GM10266 (cell line): ENCODE results near the gene MCAT.
A peak's percentile ranks its signal among the peaks of the same experiment; 100 is the strongest.

ENCODE experiments used
- DNase-seq: peaks from one replicate; pipeline ENCODE4 v3.0.0; 2012; ENCODE audit errors: extremely low spot score
- TF ChIP-seq, protein P1 (sequence below): IDR thresholded peaks from 2 replicates; pipeline ENCODE4 v1.5.1; 2012; ENCODE audit warnings: mild to moderate bottlenecking, low read depth; ENCODE audit not compliant: control insufficient read depth, insufficient read depth; ENCODE audit errors: missing control alignments

Gene MCAT

GRCh38 chr22:43144949-43145348, 1.8 kb upstream of the MCAT start:
- TF ChIP-seq, protein P1, sequence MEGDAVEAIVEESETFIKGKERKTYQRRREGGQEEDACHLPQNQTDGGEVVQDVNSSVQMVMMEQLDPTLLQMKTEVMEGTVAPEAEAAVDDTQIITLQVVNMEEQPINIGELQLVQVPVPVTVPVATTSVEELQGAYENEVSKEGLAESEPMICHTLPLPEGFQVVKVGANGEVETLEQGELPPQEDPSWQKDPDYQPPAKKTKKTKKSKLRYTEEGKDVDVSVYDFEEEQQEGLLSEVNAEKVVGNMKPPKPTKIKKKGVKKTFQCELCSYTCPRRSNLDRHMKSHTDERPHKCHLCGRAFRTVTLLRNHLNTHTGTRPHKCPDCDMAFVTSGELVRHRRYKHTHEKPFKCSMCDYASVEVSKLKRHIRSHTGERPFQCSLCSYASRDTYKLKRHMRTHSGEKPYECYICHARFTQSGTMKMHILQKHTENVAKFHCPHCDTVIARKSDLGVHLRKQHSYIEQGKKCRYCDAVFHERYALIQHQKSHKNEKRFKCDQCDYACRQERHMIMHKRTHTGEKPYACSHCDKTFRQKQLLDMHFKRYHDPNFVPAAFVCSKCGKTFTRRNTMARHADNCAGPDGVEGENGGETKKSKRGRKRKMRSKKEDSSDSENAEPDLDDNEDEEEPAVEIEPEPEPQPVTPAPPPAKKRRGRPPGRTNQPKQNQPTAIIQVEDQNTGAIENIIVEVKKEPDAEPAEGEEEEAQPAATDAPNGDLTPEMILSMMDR, result no peak
- no peak for DNase-seq

DNA sequence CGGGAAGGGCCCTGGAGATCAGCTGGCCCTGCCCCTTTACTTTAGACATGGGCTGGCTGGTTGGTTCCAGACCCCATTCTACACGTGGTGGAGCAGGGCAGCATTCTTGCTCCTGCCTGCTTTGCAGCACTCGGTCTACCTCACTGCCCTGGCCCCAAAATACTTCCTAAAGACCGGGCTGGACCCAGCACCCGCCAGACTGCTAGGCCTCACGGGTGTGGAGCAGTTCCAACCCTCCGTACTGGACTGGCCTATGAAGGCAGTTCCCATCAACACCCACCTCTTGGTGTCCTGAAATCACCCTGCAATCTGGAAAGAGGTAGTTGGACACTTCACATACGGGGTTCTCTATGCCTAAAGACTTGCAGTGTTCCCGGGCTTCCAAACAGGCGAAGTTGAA, 6.4 kb downstream of the MCAT start:
- TF ChIP-seq, protein P1, result no peak
- no peak for DNase-seq

GRCh38 chr22:43136255-43136654, 6.9 kb downstream of the MCAT start:
- DNase-seq, result peak; percentile 78
- TF ChIP-seq, protein P1, result peak; percentile 80

GRCh38 chr22:43135565-43135964, 7.6 kb downstream of the MCAT start:
- no peak for DNase-seq
- TF ChIP-seq, protein P1, result no peak

GRCh38 chr22:43134553-43134952, 8.6 kb downstream of the MCAT start:
- TF ChIP-seq, protein P1, result no peak
- no peak for DNase-seq

DNA sequence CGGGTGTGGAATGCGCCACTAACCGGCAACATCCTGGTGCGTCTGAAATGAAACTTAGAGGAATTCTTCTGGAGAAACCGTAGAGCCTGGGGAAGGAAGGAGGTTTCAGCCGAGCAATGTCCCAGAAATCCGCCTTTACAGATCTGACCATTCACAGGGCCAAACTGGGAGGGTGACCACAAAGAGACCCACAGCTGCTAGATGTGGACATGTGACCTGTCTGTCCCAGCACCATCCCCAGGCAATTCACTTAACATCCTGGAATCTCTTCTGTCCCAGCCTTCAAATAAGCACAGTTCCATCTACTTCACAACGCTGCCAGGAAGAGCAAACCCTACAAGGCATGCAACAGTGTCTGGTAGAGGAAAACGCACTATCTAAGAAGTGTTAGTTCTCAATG, 9.8 kb downstream of the MCAT start:
- TF ChIP-seq, protein P1, result no peak
- no peak for DNase-seq

GRCh38 chr22:43131773-43132501, 11.3 kb downstream of the MCAT start:
- TF ChIP-seq, protein P1, result no peak
- DNase-seq, result no peak
